Measurements from ENCODE around the gene C9orf78. TPM values are rescaled to one million over a fixed set of nuclear protein-coding genes. Genes with fewer than 3 reads are reported as not detected.

The C9orf78 gene
- total RNA-seq, 3 donors from 2014 or later: 56.7 to 189 (median 57.8) TPM

- no peak for DNase-seq (ENCODE audit: low spot score in 2 of 2)
- no peak for TF ChIP-seq POLR2A (IDR thresholded peaks at IDR 0.05)
- TF ChIP-seq, protein P1, sequence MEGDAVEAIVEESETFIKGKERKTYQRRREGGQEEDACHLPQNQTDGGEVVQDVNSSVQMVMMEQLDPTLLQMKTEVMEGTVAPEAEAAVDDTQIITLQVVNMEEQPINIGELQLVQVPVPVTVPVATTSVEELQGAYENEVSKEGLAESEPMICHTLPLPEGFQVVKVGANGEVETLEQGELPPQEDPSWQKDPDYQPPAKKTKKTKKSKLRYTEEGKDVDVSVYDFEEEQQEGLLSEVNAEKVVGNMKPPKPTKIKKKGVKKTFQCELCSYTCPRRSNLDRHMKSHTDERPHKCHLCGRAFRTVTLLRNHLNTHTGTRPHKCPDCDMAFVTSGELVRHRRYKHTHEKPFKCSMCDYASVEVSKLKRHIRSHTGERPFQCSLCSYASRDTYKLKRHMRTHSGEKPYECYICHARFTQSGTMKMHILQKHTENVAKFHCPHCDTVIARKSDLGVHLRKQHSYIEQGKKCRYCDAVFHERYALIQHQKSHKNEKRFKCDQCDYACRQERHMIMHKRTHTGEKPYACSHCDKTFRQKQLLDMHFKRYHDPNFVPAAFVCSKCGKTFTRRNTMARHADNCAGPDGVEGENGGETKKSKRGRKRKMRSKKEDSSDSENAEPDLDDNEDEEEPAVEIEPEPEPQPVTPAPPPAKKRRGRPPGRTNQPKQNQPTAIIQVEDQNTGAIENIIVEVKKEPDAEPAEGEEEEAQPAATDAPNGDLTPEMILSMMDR (IDR thresholded peaks at IDR 0.05): no peak
- TF ChIP-seq POLR2AphosphoS5 (IDR thresholded peaks at IDR 0.05): no peak
- Histone ChIP-seq H3K27ac (peak overlapping the region; percentile 86 to 92), H3K9me3 (no peaks in the 10 kb centered on the region), H3K36me3 (no peaks in the 10 kb centered on the region), H3K4me3 (peak overlapping the region; percentile 75 to 94 (median 80)), H3K27me3 (no peaks in the 10 kb centered on the region), H3K4me1 (peaks cover 0 to 12% of the 10 kb centered on the region in 2 donors)
- intact Hi-C loops (cut with DNase I; ENCODE audit: low total_unique reads): no loop called here
These were observed 767 bp upstream of the C9orf78 start for GRCh38 chr9:129835860-129836223.

- H3K4me3 ChIP-seq: peak overlapping the region; percentile 75 to 94 (median 80)
- no peaks in the 10 kb centered on the region for H3K27me3 ChIP-seq
- H3K4me1 ChIP-seq: peaks cover 0 to 12% of the 10 kb centered on the region in 2 donors
- DNase-seq (ENCODE audit: low spot score in 2 of 2): no peak
- no peaks in the 10 kb centered on the region for H3K36me3 ChIP-seq
- intact Hi-C loops (cut with DNase I; ENCODE audit: low total_unique reads): no loop called here
- no peaks in the 10 kb centered on the region for H3K9me3 ChIP-seq
- TF ChIP-seq, protein P1 (IDR thresholded peaks at IDR 0.05): no peak
- no peak for TF ChIP-seq POLR2A (IDR thresholded peaks at IDR 0.05)
- TF ChIP-seq POLR2AphosphoS5 (IDR thresholded peaks at IDR 0.05): no peak
- peak overlapping the region; percentile 86 to 92 for H3K27ac ChIP-seq
These were observed 467 bp downstream of the C9orf78 start for GRCh38 chr9:129834489-129835127.

- Histone ChIP-seq H3K4me1 (peaks cover 0 to 12% of the 10 kb centered on the region in 2 donors), H3K9me3 (no peaks in the 10 kb centered on the region), H3K27me3 (no peaks in the 10 kb centered on the region), H3K36me3 (peaks cover 8% of the 10 kb centered on the region), H3K4me3 (no peak overlapping the region), H3K27ac (no peak overlapping the region)
- TF ChIP-seq POLR2A (IDR thresholded peaks at IDR 0.05) (no peak), POLR2AphosphoS5 (IDR thresholded peaks at IDR 0.05) (no peak)
- TF ChIP-seq, protein P1 (IDR thresholded peaks at IDR 0.05): no peak
- no peak for DNase-seq (ENCODE audit: low spot score in 2 of 2)
- intact Hi-C loops (cut with DNase I; ENCODE audit: low total_unique reads): no loop called here
These were observed 2.1 kb downstream of the C9orf78 start for GRCh38 chr9:129832982-129833381.

GRCh38 chr9:129828969-129829368 lies 6.1 kb downstream of the C9orf78 start:
- Histone ChIP-seq H3K4me3 (no peak overlapping the region), H3K36me3 (peaks cover 8% of the 10 kb centered on the region), H3K27ac (no peak overlapping the region), H3K4me1 (no peaks in the 10 kb centered on the region), H3K27me3 (no peaks in the 10 kb centered on the region), H3K9me3 (no peaks in the 10 kb centered on the region)
- intact Hi-C loops (cut with DNase I; ENCODE audit: low total_unique reads): no loop called here
- no peak for DNase-seq (ENCODE audit: low spot score in 2 of 2)
- TF ChIP-seq POLR2AphosphoS5 (IDR thresholded peaks at IDR 0.05) (no peak), POLR2A (IDR thresholded peaks at IDR 0.05) (no peak)
- TF ChIP-seq, protein P1 (IDR thresholded peaks at IDR 0.05): no peak

GRCh38 chr9:129828051-129828450 lies 7.0 kb downstream of the C9orf78 start:
- Histone ChIP-seq H3K9me3 (no peaks in the 10 kb centered on the region), H3K27me3 (no peaks in the 10 kb centered on the region), H3K36me3 (peaks cover 8% of the 10 kb centered on the region), H3K4me1 (no peaks in the 10 kb centered on the region), H3K4me3 (no peak overlapping the region), H3K27ac (no peak overlapping the region)
- intact Hi-C loops (cut with DNase I; ENCODE audit: low total_unique reads): no loop called here
- TF ChIP-seq POLR2A (IDR thresholded peaks at IDR 0.05): no peak
- no peak for TF ChIP-seq POLR2AphosphoS5 (IDR thresholded peaks at IDR 0.05)
- TF ChIP-seq, protein P1 (IDR thresholded peaks at IDR 0.05): no peak
- DNase-seq (ENCODE audit: low spot score in 2 of 2): no peak

All from breast epithelium (tissue), 4 donors.